ENCODE data around the gene VWA2.

DNA sequence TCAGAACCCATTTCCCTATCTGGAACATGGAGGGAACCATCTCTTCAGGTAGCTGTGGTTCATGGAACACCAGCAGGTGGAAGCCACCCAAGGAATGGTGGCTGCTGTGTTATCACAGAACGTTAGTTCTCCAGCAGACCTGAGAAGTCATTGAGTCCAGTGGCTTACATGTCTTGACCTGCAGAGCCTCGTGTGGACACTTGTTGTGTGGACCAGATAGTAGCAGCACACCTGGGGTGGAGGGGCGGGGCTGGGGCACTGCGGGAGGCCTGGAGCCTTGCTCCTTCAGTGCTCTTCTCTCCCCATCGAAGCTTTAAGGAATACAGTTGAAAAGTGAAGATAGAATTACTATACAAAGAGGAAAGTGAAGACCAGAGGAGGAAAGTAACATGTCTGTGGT lies 42.4 kb downstream of the VWA2 start:
- TF ChIP-seq, protein P1, sequence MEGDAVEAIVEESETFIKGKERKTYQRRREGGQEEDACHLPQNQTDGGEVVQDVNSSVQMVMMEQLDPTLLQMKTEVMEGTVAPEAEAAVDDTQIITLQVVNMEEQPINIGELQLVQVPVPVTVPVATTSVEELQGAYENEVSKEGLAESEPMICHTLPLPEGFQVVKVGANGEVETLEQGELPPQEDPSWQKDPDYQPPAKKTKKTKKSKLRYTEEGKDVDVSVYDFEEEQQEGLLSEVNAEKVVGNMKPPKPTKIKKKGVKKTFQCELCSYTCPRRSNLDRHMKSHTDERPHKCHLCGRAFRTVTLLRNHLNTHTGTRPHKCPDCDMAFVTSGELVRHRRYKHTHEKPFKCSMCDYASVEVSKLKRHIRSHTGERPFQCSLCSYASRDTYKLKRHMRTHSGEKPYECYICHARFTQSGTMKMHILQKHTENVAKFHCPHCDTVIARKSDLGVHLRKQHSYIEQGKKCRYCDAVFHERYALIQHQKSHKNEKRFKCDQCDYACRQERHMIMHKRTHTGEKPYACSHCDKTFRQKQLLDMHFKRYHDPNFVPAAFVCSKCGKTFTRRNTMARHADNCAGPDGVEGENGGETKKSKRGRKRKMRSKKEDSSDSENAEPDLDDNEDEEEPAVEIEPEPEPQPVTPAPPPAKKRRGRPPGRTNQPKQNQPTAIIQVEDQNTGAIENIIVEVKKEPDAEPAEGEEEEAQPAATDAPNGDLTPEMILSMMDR (optimal IDR thresholded peaks at IDR 0.05 in 1 of 3, IDR thresholded peaks at IDR 0.05 in 1 of 3, conservative IDR thresholded peaks at IDR 0.05 in 1 of 3; ENCODE audit: extremely low read depth in 1 of 3, insufficient read depth in 2 of 3, low read length in 3 of 3), result no peak
- no peak for TF ChIP-seq EZH2 (IDR thresholded peaks at IDR 0.05; ENCODE audit: low read length)

All from keratinocyte (primary cell).